ENCODE measurements around the gene INTS11.

Gene INTS11

Small RNAs within 50 kb of the gene (small RNA-seq; reads per million reads assigned to genes)
- 0.54 reads per million for gene MIR6726 (ENCODE audit: insufficient read depth)
